Thoracic aorta (tissue), 2 donors: Measurements from ENCODE around the gene LAMC3. TPM values are rescaled to one million over a fixed set of nuclear protein-coding genes. Genes with fewer than 3 reads are reported as not detected.

Experiments used
- ATAC-seq: fragments of 150-250 bp; one replicate; pipeline ENCODE4 v1.8.0; 2017; ENCODE audit warnings: low read depth; ENCODE audit not compliant: insufficient number of reproducible peaks, low FRiP score
- DNase-seq: peaks from one replicate; pipeline ENCODE4 v3.0.0-alpha.2; 2020; ENCODE audit warnings: low spot score
- H3K27ac ChIP-seq, 2 donors: fragments of 200-600 bp; sonication (generic); 1 replicate in 1 of 2; 2 replicates in 1 of 2; pipeline ENCODE4 v1.5.1; 2016; ENCODE audit warnings: mild to moderate bottlenecking in 2 of 2, moderate library complexity in 2 of 2
- H3K27me3 ChIP-seq: fragments of 200-600 bp; sonication (generic); replicated peaks from 2 replicates; pipeline ENCODE4 v1.6.0; 2016; ENCODE audit warnings: mild to moderate bottlenecking; ENCODE audit not compliant: insufficient read depth
- H3K36me3 ChIP-seq: fragments of 200-600 bp; sonication (generic); one replicate; pipeline ENCODE4 v1.5.1; 2016
- H3K4me1 ChIP-seq, 2 donors: fragments of 200-600 bp; sonication (generic); 1 replicate in 1 of 2; 2 replicates in 1 of 2; pipeline versions ENCODE4 v1.5.1 to v1.6.0; 2016; ENCODE audit warnings: low read depth in 2 of 2, mild to moderate bottlenecking in 1 of 2; ENCODE audit not compliant: control insufficient read depth in 1 of 2
- H3K4me3 ChIP-seq: fragments of 200-600 bp; sonication (generic); 2 replicates; pipeline ENCODE4 v1.5.1; 2016; ENCODE audit warnings: mild to moderate bottlenecking
- H3K9me3 ChIP-seq: fragments of 200-600 bp; sonication (generic); 2 replicates; pipeline ENCODE4 v1.5.1; 2016
- total RNA-seq, 2 donors: library from RNA; depleted of rRNA; stranded (reverse); fragments of >200 nt; gene quantifications; one replicate each; pipeline versions ENCODE4 v1.1.0 to v1.2.3, GENCODE V29; 2016
- TF ChIP-seq, protein P1 (sequence below): fragments of 200-600 bp; sonication (generic); IDR thresholded peaks from one replicate; pipeline ENCODE4 v1.5.1; 2019; ENCODE audit warnings: antibody characterized with exemption

The LAMC3 gene
- 1 to 10 TPM in 1 of 2 donors, under 1 TPM in 1; 0.54 to 2.8 TPM for total RNA-seq

- H3K9me3 ChIP-seq = no peaks in the 10 kb centered on the region
- ATAC-seq (no peak), DNase-seq (no peak)
- H3K4me3 ChIP-seq = peak within 1 kb of the TSS; percentile 63
- no peaks in the 10 kb centered on the region for H3K36me3 ChIP-seq
- TF ChIP-seq, protein P1, sequence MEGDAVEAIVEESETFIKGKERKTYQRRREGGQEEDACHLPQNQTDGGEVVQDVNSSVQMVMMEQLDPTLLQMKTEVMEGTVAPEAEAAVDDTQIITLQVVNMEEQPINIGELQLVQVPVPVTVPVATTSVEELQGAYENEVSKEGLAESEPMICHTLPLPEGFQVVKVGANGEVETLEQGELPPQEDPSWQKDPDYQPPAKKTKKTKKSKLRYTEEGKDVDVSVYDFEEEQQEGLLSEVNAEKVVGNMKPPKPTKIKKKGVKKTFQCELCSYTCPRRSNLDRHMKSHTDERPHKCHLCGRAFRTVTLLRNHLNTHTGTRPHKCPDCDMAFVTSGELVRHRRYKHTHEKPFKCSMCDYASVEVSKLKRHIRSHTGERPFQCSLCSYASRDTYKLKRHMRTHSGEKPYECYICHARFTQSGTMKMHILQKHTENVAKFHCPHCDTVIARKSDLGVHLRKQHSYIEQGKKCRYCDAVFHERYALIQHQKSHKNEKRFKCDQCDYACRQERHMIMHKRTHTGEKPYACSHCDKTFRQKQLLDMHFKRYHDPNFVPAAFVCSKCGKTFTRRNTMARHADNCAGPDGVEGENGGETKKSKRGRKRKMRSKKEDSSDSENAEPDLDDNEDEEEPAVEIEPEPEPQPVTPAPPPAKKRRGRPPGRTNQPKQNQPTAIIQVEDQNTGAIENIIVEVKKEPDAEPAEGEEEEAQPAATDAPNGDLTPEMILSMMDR = peak; percentile 62
- no peak within 1 kb of the TSS for H3K27ac ChIP-seq
- H3K27me3 ChIP-seq = no peaks in the 10 kb centered on the region
- peaks cover 0 to 9% of the 10 kb centered on the region in 2 donors for H3K4me1 ChIP-seq
These were observed at the start of gene LAMC3 for GRCh38 chr9:131008909-131009618. LAMC3 (plus strand) TSS chr9:131009174; CDS start chr9:131009215, 41 bp downstream.

GRCh38 chr9:130959809-130960334 is 49.1 kb upstream of the LAMC3 start:
- no peak for ATAC-seq
- Histone ChIP-seq H3K36me3 (no peaks in the 10 kb centered on the region), H3K27ac (no peak overlapping the region), H3K27me3 (no peaks in the 10 kb centered on the region), H3K4me1 (peaks cover 3 to 11% of the 10 kb centered on the region in 2 donors), H3K9me3 (no peaks in the 10 kb centered on the region), H3K4me3 (no peak overlapping the region)
- DNase-seq = no peak
- TF ChIP-seq, protein P1 = no peak

- TF ChIP-seq, protein P1 = no peak
- H3K4me1 ChIP-seq = peaks cover 3 to 11% of the 10 kb centered on the region in 2 donors
- H3K4me3 ChIP-seq = no peak overlapping the region
- no peak for DNase-seq
- no peaks in the 10 kb centered on the region for H3K27me3 ChIP-seq
- H3K36me3 ChIP-seq = no peaks in the 10 kb centered on the region
- no peak overlapping the region for H3K27ac ChIP-seq
- no peak for ATAC-seq
- H3K9me3 ChIP-seq = no peaks in the 10 kb centered on the region
These were observed 48.2 kb upstream of the LAMC3 start for GRCh38 chr9:130960522-130961378.

- TF ChIP-seq, protein P1 = no peak
- ATAC-seq (no peak), DNase-seq (no peak)
- Histone ChIP-seq H3K27ac (no peak overlapping the region), H3K27me3 (no peaks in the 10 kb centered on the region), H3K4me1 (peaks cover 3 to 11% of the 10 kb centered on the region in 2 donors), H3K9me3 (no peaks in the 10 kb centered on the region), H3K4me3 (no peak overlapping the region), H3K36me3 (no peaks in the 10 kb centered on the region)
These were observed 47.3 kb upstream of the LAMC3 start for GRCh38 chr9:130961511-130962300.
